ENCODE data around the gene MAOA. TPM values are rescaled to one million over a fixed set of nuclear protein-coding genes. Genes with fewer than 3 reads are reported as not detected.

Gene MAOA
- total and polyA plus RNA-seq, 4 donors, result 13.6 to 34.0 (median 26.7) TPM

DNA sequence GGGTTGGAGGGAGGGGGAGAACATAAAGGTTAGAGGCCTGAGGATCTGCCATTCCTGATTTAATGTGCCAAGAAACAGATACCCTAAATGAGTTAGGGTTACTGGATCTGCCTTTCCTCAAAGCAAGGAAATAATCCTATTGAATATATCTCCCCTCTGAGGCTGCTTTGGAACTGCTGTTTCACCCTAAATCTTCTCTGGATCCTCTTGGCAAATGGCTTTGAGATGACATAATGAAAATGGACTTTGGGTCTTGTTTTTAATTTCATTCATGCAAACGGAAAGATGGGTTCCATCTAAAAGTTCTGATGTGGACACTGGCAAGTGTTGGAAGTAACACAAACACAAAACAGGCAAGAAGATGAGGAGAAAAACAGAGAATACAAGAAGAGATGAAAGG, 23.0 kb upstream of the MAOA start:
- H3K27me3 ChIP-seq (ENCODE audit: control insufficient read depth, insufficient read depth, low read length), result peaks cover 5% of the 10 kb centered on the region
- no peak overlapping the region for H3K27ac ChIP-seq (ENCODE audit: low read depth, low read length)
- no CpG with 5 or more reads among the region's 1 CpG for WGBS (ENCODE audit: insufficient coverage)
- DNase-seq (ENCODE audit: low read depth in 4 of 6, low spot score in 6 of 6), result no peak
- no peaks in the 10 kb centered on the region for H3K36me3 ChIP-seq (ENCODE audit: control insufficient read depth, insufficient read depth, low read length)
- no peak overlapping the region for H3K4me3 ChIP-seq (ENCODE audit: low read depth, low read length)
- H3K4me1 ChIP-seq (ENCODE audit: control insufficient read depth, insufficient read depth, low read length), result no peaks in the 10 kb centered on the region
- H3K9me3 ChIP-seq (ENCODE audit: control insufficient read depth, insufficient read depth, low read length), result no peaks in the 10 kb centered on the region

DNA sequence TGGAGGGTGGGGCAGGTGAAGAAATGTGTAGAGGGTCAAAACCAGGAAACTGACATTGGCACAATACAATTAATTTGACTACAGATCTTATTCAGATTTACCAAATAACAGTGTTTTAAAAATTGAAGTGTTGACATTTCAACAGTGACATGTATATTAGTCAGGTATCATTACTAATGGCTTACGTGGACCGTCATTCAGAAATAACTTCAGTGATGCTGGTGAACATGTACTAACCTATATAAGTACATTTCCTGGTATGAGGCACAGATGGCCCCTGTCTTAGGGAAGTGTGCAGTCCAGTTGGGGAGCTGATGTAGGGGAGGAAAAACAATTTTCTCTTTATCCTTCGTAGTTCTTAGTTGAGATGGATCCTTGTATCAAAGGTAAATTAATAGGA, 22.3 kb upstream of the MAOA start:
- no peak overlapping the region for H3K4me3 ChIP-seq (ENCODE audit: low read depth, low read length)
- H3K27ac ChIP-seq (ENCODE audit: low read depth, low read length), result no peak overlapping the region
- H3K36me3 ChIP-seq (ENCODE audit: control insufficient read depth, insufficient read depth, low read length), result no peaks in the 10 kb centered on the region
- no peak for DNase-seq (ENCODE audit: low read depth in 4 of 6, low spot score in 6 of 6)
- H3K27me3 ChIP-seq (ENCODE audit: control insufficient read depth, insufficient read depth, low read length), result peaks cover 5% of the 10 kb centered on the region
- no CpG with 5 or more reads among the region's 3 CpGs for WGBS (ENCODE audit: insufficient coverage)
- H3K9me3 ChIP-seq (ENCODE audit: control insufficient read depth, insufficient read depth, low read length), result no peaks in the 10 kb centered on the region
- no peaks in the 10 kb centered on the region for H3K4me1 ChIP-seq (ENCODE audit: control insufficient read depth, insufficient read depth, low read length)

DNA sequence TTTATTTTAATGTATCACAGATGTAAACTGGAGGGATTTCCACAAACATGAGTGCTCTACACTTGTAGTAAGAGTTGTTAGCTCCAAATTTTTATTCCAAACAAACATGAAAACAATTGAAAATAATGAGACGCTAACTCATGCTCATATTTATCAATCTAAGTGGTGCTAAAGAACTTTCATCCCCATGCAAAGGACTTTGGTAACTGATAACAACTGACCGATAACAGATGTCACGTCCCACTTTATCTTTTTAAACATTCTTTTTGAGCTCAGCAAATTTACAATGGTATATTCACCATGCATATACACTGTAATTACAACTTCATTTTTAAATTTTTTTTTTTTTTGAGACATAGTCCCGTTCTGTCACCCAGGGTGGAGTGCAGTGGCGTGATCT, 15.6 kb upstream of the MAOA start:
- Histone ChIP-seq H3K4me3 (ENCODE audit: low read depth, low read length) (no peak overlapping the region), H3K36me3 (ENCODE audit: control insufficient read depth, insufficient read depth, low read length) (no peaks in the 10 kb centered on the region), H3K27ac (ENCODE audit: low read depth, low read length) (no peak overlapping the region), H3K4me1 (ENCODE audit: control insufficient read depth, insufficient read depth, low read length) (no peaks in the 10 kb centered on the region), H3K9me3 (ENCODE audit: control insufficient read depth, insufficient read depth, low read length) (no peaks in the 10 kb centered on the region), H3K27me3 (ENCODE audit: control insufficient read depth, insufficient read depth, low read length) (peaks cover 4% of the 10 kb centered on the region)
- 83% methylated on average over 5 of the region's 5 CpGs for WGBS (ENCODE audit: insufficient coverage)
- no peak for DNase-seq (ENCODE audit: low read depth in 4 of 6, low spot score in 6 of 6)

DNA sequence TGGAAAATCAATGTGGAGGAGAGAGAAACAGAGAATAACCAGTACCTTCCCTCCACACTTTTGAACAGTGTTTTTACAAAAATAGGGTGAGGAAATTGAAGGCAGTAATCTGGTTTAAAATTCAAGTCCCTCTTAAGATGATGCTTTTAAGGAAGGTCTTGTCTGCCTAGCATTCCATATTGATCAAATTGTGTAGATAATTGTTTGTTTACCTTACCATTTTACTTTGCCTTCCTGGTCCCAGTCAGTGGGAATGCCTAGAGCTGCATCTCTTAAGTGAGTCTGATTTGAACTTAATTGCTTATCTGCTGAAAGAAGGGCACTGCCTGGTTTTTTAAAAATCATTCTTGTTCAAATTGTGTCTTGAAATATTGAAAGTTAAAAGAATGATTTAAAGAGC, 14.4 kb upstream of the MAOA start:
- H3K4me3 ChIP-seq (ENCODE audit: low read depth, low read length), result no peak overlapping the region
- H3K27me3 ChIP-seq (ENCODE audit: control insufficient read depth, insufficient read depth, low read length), result peaks cover 4% of the 10 kb centered on the region
- no peaks in the 10 kb centered on the region for H3K36me3 ChIP-seq (ENCODE audit: control insufficient read depth, insufficient read depth, low read length)
- no peak overlapping the region for H3K27ac ChIP-seq (ENCODE audit: low read depth, low read length)
- H3K4me1 ChIP-seq (ENCODE audit: control insufficient read depth, insufficient read depth, low read length), result no peaks in the 10 kb centered on the region
- H3K9me3 ChIP-seq (ENCODE audit: control insufficient read depth, insufficient read depth, low read length), result no peaks in the 10 kb centered on the region
- no peak for DNase-seq (ENCODE audit: low read depth in 4 of 6, low spot score in 6 of 6)

DNA sequence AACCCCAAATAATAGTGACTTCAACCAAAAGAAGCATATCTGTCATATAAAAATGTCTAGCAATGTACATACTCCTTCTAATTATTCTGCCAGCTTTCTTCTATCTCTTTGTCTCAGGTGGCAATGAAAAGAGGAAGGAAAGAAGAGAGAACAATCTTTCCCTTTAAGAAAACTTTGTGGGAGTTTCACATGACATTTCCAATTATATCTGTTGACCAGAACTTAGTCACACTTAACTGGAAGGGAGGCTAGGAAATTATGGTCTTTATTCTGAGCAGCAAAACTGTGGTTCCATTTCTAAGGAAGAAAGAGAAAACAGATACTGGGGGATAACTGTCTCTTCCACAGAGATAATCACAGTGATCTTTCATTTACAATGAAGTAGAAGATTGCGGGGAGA, 12.9 kb upstream of the MAOA start:
- Histone ChIP-seq H3K9me3 (ENCODE audit: control insufficient read depth, insufficient read depth, low read length) (no peaks in the 10 kb centered on the region), H3K4me1 (ENCODE audit: control insufficient read depth, insufficient read depth, low read length) (no peaks in the 10 kb centered on the region), H3K27ac (ENCODE audit: low read depth, low read length) (no peak overlapping the region), H3K36me3 (ENCODE audit: control insufficient read depth, insufficient read depth, low read length) (no peaks in the 10 kb centered on the region), H3K27me3 (ENCODE audit: control insufficient read depth, insufficient read depth, low read length) (peaks cover 2% of the 10 kb centered on the region), H3K4me3 (ENCODE audit: low read depth, low read length) (no peak overlapping the region)
- WGBS (ENCODE audit: insufficient coverage), result no CpG with 5 or more reads among the region's 1 CpG
- DNase-seq (ENCODE audit: low read depth in 4 of 6, low spot score in 6 of 6), result no peak

DNA sequence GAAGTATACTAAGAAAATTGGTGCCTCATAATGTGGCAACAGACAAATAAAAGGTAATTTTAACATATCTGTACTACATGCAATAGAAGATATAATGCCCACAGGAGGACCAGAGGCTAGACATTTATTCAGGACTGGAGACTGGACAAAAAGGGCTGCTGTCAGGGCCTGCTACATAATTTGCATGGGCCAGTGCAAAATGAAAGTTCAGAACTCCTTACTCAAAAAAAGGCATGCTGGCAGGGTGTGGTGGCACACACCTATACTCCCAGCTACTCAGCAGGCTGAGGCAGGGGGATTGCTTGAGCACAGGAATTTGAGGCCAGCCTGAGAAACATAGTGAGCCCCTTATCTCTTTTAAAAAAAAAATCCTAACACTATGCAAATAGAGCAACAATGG, 12.4 kb upstream of the MAOA start:
- DNase-seq (ENCODE audit: low read depth in 4 of 6, low spot score in 6 of 6), result no peak
- Histone ChIP-seq H3K9me3 (ENCODE audit: control insufficient read depth, insufficient read depth, low read length) (no peaks in the 10 kb centered on the region), H3K4me1 (ENCODE audit: control insufficient read depth, insufficient read depth, low read length) (no peaks in the 10 kb centered on the region), H3K36me3 (ENCODE audit: control insufficient read depth, insufficient read depth, low read length) (no peaks in the 10 kb centered on the region), H3K4me3 (ENCODE audit: low read depth, low read length) (no peak overlapping the region), H3K27ac (ENCODE audit: low read depth, low read length) (no peak overlapping the region), H3K27me3 (ENCODE audit: control insufficient read depth, insufficient read depth, low read length) (peaks cover 2% of the 10 kb centered on the region)

DNA sequence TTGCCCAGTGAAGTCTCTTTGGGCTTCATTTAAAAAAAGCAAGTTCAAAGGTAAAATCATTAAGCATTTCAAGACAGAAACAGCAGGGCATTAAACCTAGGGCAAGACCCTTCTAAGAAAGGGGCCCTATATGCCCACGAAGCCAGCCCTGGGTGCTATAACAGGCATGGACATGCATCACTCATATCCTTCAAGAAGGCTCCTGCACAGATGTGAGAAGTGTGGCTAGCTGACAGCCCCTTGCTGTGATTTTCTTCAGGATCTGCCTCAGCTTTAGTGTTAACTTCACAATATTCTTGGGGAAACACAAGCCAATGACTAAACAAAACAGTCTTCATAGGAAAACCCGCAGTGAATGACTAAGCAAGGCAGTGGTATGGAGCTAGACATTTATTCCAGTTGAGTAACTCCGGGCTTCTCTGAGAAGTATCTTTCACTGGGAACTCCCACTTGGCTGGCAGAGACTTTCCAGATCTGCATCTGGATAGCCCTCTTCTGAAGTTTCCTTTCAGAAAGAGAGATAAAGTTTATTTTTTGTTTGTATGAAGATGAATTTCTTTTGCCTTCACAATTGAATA, 11.9 kb upstream of the MAOA start:
- Histone ChIP-seq H3K27ac (ENCODE audit: low read depth, low read length) (no peak overlapping the region), H3K4me3 (ENCODE audit: low read depth, low read length) (no peak overlapping the region), H3K27me3 (ENCODE audit: control insufficient read depth, insufficient read depth, low read length) (no peaks in the 10 kb centered on the region), H3K36me3 (ENCODE audit: control insufficient read depth, insufficient read depth, low read length) (no peaks in the 10 kb centered on the region), H3K9me3 (ENCODE audit: control insufficient read depth, insufficient read depth, low read length) (no peaks in the 10 kb centered on the region), H3K4me1 (ENCODE audit: control insufficient read depth, insufficient read depth, low read length) (no peaks in the 10 kb centered on the region)
- DNase-seq (ENCODE audit: low read depth in 4 of 6, low spot score in 6 of 6), result no peak
- WGBS (ENCODE audit: insufficient coverage), result 47% methylated on average over 3 of the region's 3 CpGs

DNA sequence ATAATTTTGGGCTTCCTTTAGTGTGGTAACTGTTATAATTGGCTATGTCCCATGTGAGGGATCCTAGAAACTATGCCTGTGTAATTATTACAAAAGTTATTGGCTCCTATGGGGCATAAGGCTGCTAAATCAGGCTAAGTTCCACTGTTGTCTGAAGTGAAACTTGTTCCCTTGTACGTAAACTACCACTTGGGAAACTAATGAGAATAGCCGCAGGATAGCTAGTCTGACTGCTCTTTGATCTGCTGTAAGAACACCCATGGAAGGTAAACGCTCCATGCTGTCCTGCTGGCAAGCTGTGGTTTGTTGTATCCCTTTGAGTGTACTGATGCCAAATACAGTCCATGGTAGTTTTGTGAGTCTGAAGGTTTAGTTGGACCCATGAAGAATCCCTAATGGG, 9.3 kb upstream of the MAOA start:
- H3K27ac ChIP-seq (ENCODE audit: low read depth, low read length), result no peak overlapping the region
- no peaks in the 10 kb centered on the region for H3K4me1 ChIP-seq (ENCODE audit: control insufficient read depth, insufficient read depth, low read length)
- 57% methylated on average over 3 of the region's 3 CpGs for WGBS (ENCODE audit: insufficient coverage)
- H3K9me3 ChIP-seq (ENCODE audit: control insufficient read depth, insufficient read depth, low read length), result no peaks in the 10 kb centered on the region
- H3K36me3 ChIP-seq (ENCODE audit: control insufficient read depth, insufficient read depth, low read length), result no peaks in the 10 kb centered on the region
- no peaks in the 10 kb centered on the region for H3K27me3 ChIP-seq (ENCODE audit: control insufficient read depth, insufficient read depth, low read length)
- H3K4me3 ChIP-seq (ENCODE audit: low read depth, low read length), result no peak overlapping the region
- DNase-seq (ENCODE audit: low read depth in 4 of 6, low spot score in 6 of 6), result no peak

DNA sequence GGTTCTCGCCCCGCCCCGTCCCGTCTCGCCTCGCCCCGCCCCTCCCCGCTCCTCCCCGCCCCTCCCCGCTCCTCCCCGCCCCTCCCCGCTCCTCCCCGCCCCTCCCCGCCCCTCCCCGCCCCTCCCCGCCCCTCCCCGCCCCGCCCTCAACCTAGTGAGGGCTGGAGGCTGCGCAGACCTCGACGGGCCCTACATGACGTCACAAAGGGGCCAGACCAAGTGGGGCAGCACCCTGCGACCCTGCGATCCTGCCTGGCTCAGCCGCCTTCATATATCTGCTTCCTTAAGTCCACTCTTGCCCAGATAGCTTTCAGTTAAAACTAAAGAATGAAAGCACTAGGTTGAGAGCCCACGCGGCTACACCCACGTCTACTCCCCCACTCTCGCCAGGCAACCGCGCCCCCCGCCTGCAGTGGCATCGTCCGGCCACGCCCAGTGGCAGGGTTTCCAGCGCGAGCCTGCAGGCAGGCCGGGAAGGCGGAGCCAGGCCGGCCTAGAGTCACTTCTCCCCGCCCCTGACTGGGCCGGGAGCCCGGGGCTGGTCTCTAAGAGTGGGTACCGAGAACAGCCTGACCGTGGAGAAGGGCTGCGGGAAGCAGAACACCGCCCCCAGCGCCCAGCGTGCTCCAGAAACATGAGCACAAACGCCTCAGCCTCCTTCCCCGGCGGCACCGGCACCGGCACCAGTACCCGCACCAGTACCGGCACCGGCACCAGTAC, 1.5 kb upstream of the MAOA start:
- peaks cover 2% of the 10 kb centered on the region for H3K27me3 ChIP-seq (ENCODE audit: control insufficient read depth, insufficient read depth, low read length)
- no peaks in the 10 kb centered on the region for H3K36me3 ChIP-seq (ENCODE audit: control insufficient read depth, insufficient read depth, low read length)
- peak overlapping the region; percentile 81 for H3K27ac ChIP-seq (ENCODE audit: low read depth, low read length)
- peak overlapping the region; percentile 61 for H3K4me3 ChIP-seq (ENCODE audit: low read depth, low read length)
- peak; percentile 76 to 97 (median 83) for DNase-seq (ENCODE audit: low read depth in 4 of 6, low spot score in 6 of 6)
- no peaks in the 10 kb centered on the region for H3K9me3 ChIP-seq (ENCODE audit: control insufficient read depth, insufficient read depth, low read length)
- H3K4me1 ChIP-seq (ENCODE audit: control insufficient read depth, insufficient read depth, low read length), result peaks cover 7% of the 10 kb centered on the region
- WGBS (ENCODE audit: insufficient coverage), result 23% methylated on average over 40 of the region's 57 CpGs
